ENCODE results near the gene HEY2. TPM values are rescaled to one million over a fixed set of nuclear protein-coding genes. Genes with fewer than 3 reads are reported as not detected.

The HEY2 gene
- total and polyA plus RNA-seq, 2 donors (not counting 1 experiment from before 2014, with no cell fraction given): 0.12 TPM; not detected in 1

DNA sequence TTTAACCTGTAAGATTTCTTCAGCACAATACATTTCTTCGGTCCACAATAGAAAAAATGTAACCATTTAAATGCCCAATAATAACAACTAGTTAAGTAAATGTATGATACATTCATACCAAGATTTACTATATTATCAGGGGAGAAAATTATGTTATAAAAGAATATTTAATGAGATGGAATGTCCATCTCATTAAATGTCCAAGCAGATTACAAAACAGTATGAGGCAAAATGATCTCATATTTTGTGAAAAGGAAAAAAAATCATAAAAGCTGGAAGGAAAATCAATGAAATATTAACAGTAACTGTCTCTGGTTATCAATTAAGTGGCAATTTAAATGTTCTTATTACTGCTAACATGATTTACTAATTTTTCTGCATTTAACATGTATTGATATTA lies 10.1 kb upstream of the HEY2 start:
- Mint-ChIP-seq H3K4me1 (no peaks in the 10 kb centered on the region), H3K4me3 (no peak overlapping the region), H3K27me3 (peaks cover 53% of the 10 kb centered on the region), H3K9me3 (ENCODE audit: insufficient read depth) (no peaks in the 10 kb centered on the region), H3K27ac (no peak overlapping the region)
- H3K4me1 ChIP-seq (ENCODE audit: control insufficient read depth in 2 of 2, insufficient read depth in 2 of 2, low read length in 2 of 2): no peaks in the 10 kb centered on the region
- H2AFZ ChIP-seq (ENCODE audit: insufficient read depth, low read depth, low read length, poor library complexity, severe bottlenecking): no peak overlapping the region
- no peak for DNase-seq
- no peaks in the 10 kb centered on the region for H3K36me3 ChIP-seq (replicated peaks in 1 of 2; ENCODE audit: control extremely low read depth in 1 of 2, control insufficient read depth in 1 of 2, extremely low read depth in 1 of 2, insufficient read depth in 2 of 2, low read length in 1 of 2)
- no peaks in the 10 kb centered on the region for H4K20me1 ChIP-seq (ENCODE audit: control insufficient read depth, insufficient read depth, low read length, poor library complexity, severe bottlenecking)
- no peak overlapping the region for H3K27ac ChIP-seq (ENCODE audit: low read length in 2 of 2)
- ChIA-PET POLR2A (no interaction called here), CTCF (interaction anchor here (1.0 to 1.6 kb wide), 3 partner anchors 15 to 261 kb away, joined by 3 to 4 read pairs (median 3); no protein-coding TSS in a partner anchor)
- WGBS (ENCODE audit: insufficient coverage): no CpG with 5 or more reads among the region's 1 CpG
- no peak overlapping the region for H3K4me2 ChIP-seq (replicated peaks; ENCODE audit: low read depth, low read length, poor library complexity, severe bottlenecking)
- no peaks in the 10 kb centered on the region for H3K79me2 ChIP-seq (ENCODE audit: control insufficient read depth, insufficient read depth, low read length)
- intact Hi-C loops (cut with micrococcal nuclease): no loop called here
- no peak for TF ChIP-seq EZH2 (IDR thresholded peaks at IDR 0.05; ENCODE audit: borderline replicate concordance, insufficient read depth, low read depth, low read length, poor library complexity, severe bottlenecking)
- TF ChIP-seq, protein P1, sequence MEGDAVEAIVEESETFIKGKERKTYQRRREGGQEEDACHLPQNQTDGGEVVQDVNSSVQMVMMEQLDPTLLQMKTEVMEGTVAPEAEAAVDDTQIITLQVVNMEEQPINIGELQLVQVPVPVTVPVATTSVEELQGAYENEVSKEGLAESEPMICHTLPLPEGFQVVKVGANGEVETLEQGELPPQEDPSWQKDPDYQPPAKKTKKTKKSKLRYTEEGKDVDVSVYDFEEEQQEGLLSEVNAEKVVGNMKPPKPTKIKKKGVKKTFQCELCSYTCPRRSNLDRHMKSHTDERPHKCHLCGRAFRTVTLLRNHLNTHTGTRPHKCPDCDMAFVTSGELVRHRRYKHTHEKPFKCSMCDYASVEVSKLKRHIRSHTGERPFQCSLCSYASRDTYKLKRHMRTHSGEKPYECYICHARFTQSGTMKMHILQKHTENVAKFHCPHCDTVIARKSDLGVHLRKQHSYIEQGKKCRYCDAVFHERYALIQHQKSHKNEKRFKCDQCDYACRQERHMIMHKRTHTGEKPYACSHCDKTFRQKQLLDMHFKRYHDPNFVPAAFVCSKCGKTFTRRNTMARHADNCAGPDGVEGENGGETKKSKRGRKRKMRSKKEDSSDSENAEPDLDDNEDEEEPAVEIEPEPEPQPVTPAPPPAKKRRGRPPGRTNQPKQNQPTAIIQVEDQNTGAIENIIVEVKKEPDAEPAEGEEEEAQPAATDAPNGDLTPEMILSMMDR (IDR thresholded peaks at IDR 0.05): no peak
- H3K4me3 ChIP-seq (ENCODE audit: control extremely low read depth in 1 of 5, extremely low read depth in 1 of 5, insufficient read depth in 1 of 5, low read depth in 2 of 5, low read length in 4 of 5): no peak overlapping the region
- ATAC-seq (ENCODE audit: low read depth): no peak
- H3K27me3 ChIP-seq (replicated peaks in 1 of 4; ENCODE audit: control extremely low read depth in 1 of 4, control insufficient read depth in 3 of 4, insufficient read depth in 4 of 4, low read length in 3 of 4): peaks cover 0 to 13% (median 4%) of the 10 kb centered on the region in 4 experiments
- H3K9ac ChIP-seq (ENCODE audit: low read length): no peak overlapping the region
- H3K9me3 ChIP-seq (ENCODE audit: control extremely low read depth in 1 of 3, control insufficient read depth in 2 of 3, insufficient read depth in 1 of 3, low read length in 2 of 3): no peaks in the 10 kb centered on the region

DNA sequence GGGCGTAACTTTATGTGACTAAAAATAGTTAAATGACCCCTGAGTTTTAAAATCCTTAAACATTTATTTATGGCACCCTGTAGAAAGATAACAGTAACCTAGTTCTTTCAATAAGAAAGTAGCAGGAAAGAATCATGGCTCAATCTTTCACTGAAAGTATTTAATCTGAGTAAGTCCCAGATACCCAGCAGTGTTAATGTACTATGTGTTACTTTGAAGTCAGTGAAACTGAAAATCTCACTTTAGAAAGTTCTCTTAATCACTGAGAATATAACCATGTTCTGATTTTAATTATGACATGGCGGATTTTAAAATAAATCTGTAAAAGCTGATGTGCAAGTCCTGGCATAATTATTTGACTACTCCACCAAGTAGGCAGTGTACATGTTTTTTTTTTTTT lies 8.1 kb upstream of the HEY2 start:
- H3K36me3 ChIP-seq (replicated peaks in 1 of 2; ENCODE audit: control extremely low read depth in 1 of 2, control insufficient read depth in 1 of 2, extremely low read depth in 1 of 2, insufficient read depth in 2 of 2, low read length in 1 of 2): no peaks in the 10 kb centered on the region
- intact Hi-C loops (cut with micrococcal nuclease): no loop called here
- H3K9me3 ChIP-seq (ENCODE audit: control extremely low read depth in 1 of 3, control insufficient read depth in 2 of 3, insufficient read depth in 1 of 3, low read length in 2 of 3): no peaks in the 10 kb centered on the region
- DNase-seq (no peak), ATAC-seq (ENCODE audit: low read depth) (no peak)
- H3K27me3 ChIP-seq (replicated peaks in 1 of 4; ENCODE audit: control extremely low read depth in 1 of 4, control insufficient read depth in 3 of 4, insufficient read depth in 4 of 4, low read length in 3 of 4): peaks cover 0 to 20% (median 12%) of the 10 kb centered on the region in 4 experiments
- H3K27ac ChIP-seq (ENCODE audit: low read length in 2 of 2): no peak overlapping the region
- no peaks in the 10 kb centered on the region for H3K79me2 ChIP-seq (ENCODE audit: control insufficient read depth, insufficient read depth, low read length)
- TF ChIP-seq, protein P1 (IDR thresholded peaks at IDR 0.05): no peak
- no peak for TF ChIP-seq EZH2 (IDR thresholded peaks at IDR 0.05; ENCODE audit: borderline replicate concordance, insufficient read depth, low read depth, low read length, poor library complexity, severe bottlenecking)
- Mint-ChIP-seq H3K9me3 (ENCODE audit: insufficient read depth) (no peaks in the 10 kb centered on the region), H3K27me3 (peaks cover 55% of the 10 kb centered on the region), H3K27ac (no peak overlapping the region), H3K4me1 (peaks cover 3% of the 10 kb centered on the region), H3K4me3 (no peak overlapping the region)
- CTCF ChIA-PET: no interaction called here
- no peak overlapping the region for H2AFZ ChIP-seq (ENCODE audit: insufficient read depth, low read depth, low read length, poor library complexity, severe bottlenecking)
- H4K20me1 ChIP-seq (ENCODE audit: control insufficient read depth, insufficient read depth, low read length, poor library complexity, severe bottlenecking): no peaks in the 10 kb centered on the region
- H3K4me2 ChIP-seq (replicated peaks; ENCODE audit: low read depth, low read length, poor library complexity, severe bottlenecking): no peak overlapping the region
- POLR2A ChIA-PET: no interaction called here
- H3K4me3 ChIP-seq (ENCODE audit: control extremely low read depth in 1 of 5, extremely low read depth in 1 of 5, insufficient read depth in 1 of 5, low read depth in 2 of 5, low read length in 4 of 5): no peak overlapping the region
- peaks cover 2% of the 10 kb centered on the region in 2 donors for H3K4me1 ChIP-seq (ENCODE audit: control insufficient read depth in 2 of 2, insufficient read depth in 2 of 2, low read length in 2 of 2)
- WGBS (ENCODE audit: insufficient coverage): no CpG with 5 or more reads among the region's 2 CpGs
- no peak overlapping the region for H3K9ac ChIP-seq (ENCODE audit: low read length)
